ENCODE results near the gene SLC6A16. TPM values are rescaled to one million over a fixed set of nuclear protein-coding genes. Genes with fewer than 3 reads are reported as not detected.
"Not testable (repeated sequence)": the region's sequence is repeated elsewhere in the genome, so short reads cannot be mapped to it uniquely, and the experiment has no call there.

The SLC6A16 gene
- total RNA-seq (2014; rRNA removed; shearing (Covaris generic); ENCODE audit: low replicate concordance), result 16.9 and 42.6 TPM in 2 replicates

DNA sequence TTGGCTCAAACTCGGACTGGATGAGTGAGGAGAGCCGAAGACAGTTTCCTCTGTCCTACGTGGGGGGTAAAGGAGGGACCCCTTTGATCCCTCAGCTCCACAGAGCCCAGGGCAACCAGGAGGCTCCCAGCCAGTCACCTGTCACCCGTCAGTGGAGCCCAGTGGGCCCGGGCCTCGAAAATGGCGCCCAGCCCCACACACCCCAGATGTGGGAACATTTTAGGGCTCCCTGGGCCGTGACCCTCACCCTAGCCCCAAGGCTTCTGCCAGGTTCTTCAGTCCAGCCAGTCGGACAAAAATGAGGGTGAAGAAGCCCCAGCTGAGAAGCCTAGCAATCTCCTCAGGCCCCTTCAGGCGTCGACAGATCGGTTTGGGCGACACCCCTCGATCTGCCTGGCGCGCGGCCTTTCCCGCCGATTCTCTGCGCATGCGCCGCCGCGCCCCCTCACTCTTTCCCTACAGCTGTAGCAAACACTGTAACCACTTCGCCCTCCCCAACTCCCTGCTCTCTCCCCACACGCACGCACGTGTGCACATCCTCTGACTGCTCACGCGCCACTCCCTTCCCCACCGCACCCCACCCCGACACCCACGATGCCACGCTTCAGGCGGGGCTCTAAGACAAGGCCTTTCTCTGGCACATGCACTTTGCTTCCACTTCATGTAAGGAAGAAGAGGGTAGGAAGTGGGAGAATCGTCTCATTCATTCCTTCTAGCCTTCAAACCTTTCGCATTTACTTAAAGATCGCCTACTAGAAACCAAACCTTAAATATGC lies at the start of gene SLC6A16:
TSS of gene SLC6A16 (minus strand) at position 391 of the 776 bp plus-strand sequence. CDS start 13,844 bp downstream, outside the sequence.
- no peak for DNase-seq
- H3K9me2 ChIP-seq (replicated peaks; ENCODE audit: insufficient read depth, low read length), result no peaks in the 10 kb centered on the region
- H3K4me2 ChIP-seq (ENCODE audit: low read depth, low read length, poor library complexity, severe bottlenecking), result peak within 1 kb of the TSS; percentile 98
- peaks cover 56% of the 10 kb centered on the region for H3K4me1 ChIP-seq (ENCODE audit: low read length)
- peak within 1 kb of the TSS; percentile 96 for H3K27ac ChIP-seq (ENCODE audit: low read length)
- no peaks in the 10 kb centered on the region for H4K20me1 ChIP-seq (ENCODE audit: insufficient read depth, low read depth, low read length)
- H3K9me3 ChIP-seq (ENCODE audit: low read length), result peaks cover 3% of the 10 kb centered on the region; the same call in 1 of the 2 replicates
- H3K27me3 ChIP-seq (ENCODE audit: low read length), result no peaks in the 10 kb centered on the region
- peak within 1 kb of the TSS; percentile 21; the same call in 1 of the 2 replicates for H3K4me3 ChIP-seq (ENCODE audit: low read length)
- peak within 1 kb of the TSS; percentile 46 for H3K9ac ChIP-seq (ENCODE audit: low read length)
- H3K36me3 ChIP-seq (ENCODE audit: insufficient read depth, low read length), result peaks cover 63% of the 10 kb centered on the region
- H2AFZ ChIP-seq (ENCODE audit: low read length), result no peak within 1 kb of the TSS
- H3K79me2 ChIP-seq (ENCODE audit: low read length), result peaks cover 36% of the 10 kb centered on the region

GRCh38 chr19:49373174-49373573 lies 48.2 kb upstream of the SLC6A16 start:
- Histone ChIP-seq H3K27ac (ENCODE audit: low read length) (peak overlapping the region; percentile 88), H2AFZ (ENCODE audit: low read length) (0 out of 2 replicates have a peak overlapping the region, but pooled peaks have one; percentile 83)

DNA sequence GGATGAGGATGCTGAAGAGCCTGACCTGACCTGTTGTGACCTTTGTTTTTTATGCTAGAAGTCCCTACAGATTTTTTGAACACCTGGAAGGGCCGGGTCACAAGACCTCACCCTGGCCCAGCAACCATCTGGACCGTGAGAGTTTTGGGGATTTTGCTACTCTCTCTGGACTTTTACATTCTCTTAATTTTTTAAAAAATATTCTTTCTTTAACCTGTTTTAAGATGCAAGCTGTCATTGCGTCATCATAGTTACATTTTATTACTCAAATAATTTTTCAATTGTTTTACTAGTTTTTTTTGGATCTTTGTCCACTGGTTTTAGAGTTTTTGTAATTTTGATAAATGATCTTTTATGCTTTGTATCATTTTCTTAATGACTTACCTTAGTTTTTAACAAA lies 46.2 kb upstream of the SLC6A16 start:
- Histone ChIP-seq H3K4me3 (ENCODE audit: low read length) (no peak overlapping the region), H3K36me3 (ENCODE audit: insufficient read depth, low read length) (peaks cover 9% of the 10 kb centered on the region; the same call in 1 of the 2 replicates), H3K4me1 (ENCODE audit: low read length) (peaks cover 35% of the 10 kb centered on the region), H3K9me3 (ENCODE audit: low read length) (peaks cover 18% of the 10 kb centered on the region), H3K4me2 (ENCODE audit: low read depth, low read length, poor library complexity, severe bottlenecking) (no peak overlapping the region), H2AFZ (ENCODE audit: low read length) (no peak overlapping the region), H3K27me3 (ENCODE audit: low read length) (peaks cover 5% of the 10 kb centered on the region; the same call in 1 of the 2 replicates), H3K79me2 (ENCODE audit: low read length) (no peaks in the 10 kb centered on the region), H3K9ac (ENCODE audit: low read length) (no peak overlapping the region), H3K27ac (ENCODE audit: low read length) (no peak overlapping the region), H4K20me1 (ENCODE audit: insufficient read depth, low read depth, low read length) (no peaks in the 10 kb centered on the region), H3K9me2 (replicated peaks; ENCODE audit: insufficient read depth, low read length) (no peaks in the 10 kb centered on the region)
- DNase-seq, result no peak

More at GRCh38 chr19:49373174-49373573, 48.2 kb upstream of the SLC6A16 start:
- Histone ChIP-seq H3K4me2 (ENCODE audit: low read depth, low read length, poor library complexity, severe bottlenecking) (peak overlapping the region; percentile 77), H3K4me1 (ENCODE audit: low read length) (peaks cover 40% of the 10 kb centered on the region), H3K9ac (ENCODE audit: low read length) (peak overlapping the region; percentile 58), H3K9me3 (ENCODE audit: low read length) (peaks cover 18% of the 10 kb centered on the region), H3K4me3 (ENCODE audit: low read length) (peak overlapping the region; percentile 54)
- not testable (repeated sequence) for DNase-seq; H3K79me2 ChIP-seq (ENCODE audit: low read length); H3K27me3 ChIP-seq (ENCODE audit: low read length); H3K9me2 ChIP-seq (replicated peaks; ENCODE audit: insufficient read depth, low read length); H3K36me3 ChIP-seq (ENCODE audit: insufficient read depth, low read length); H4K20me1 ChIP-seq (ENCODE audit: insufficient read depth, low read depth, low read length)

DNA sequence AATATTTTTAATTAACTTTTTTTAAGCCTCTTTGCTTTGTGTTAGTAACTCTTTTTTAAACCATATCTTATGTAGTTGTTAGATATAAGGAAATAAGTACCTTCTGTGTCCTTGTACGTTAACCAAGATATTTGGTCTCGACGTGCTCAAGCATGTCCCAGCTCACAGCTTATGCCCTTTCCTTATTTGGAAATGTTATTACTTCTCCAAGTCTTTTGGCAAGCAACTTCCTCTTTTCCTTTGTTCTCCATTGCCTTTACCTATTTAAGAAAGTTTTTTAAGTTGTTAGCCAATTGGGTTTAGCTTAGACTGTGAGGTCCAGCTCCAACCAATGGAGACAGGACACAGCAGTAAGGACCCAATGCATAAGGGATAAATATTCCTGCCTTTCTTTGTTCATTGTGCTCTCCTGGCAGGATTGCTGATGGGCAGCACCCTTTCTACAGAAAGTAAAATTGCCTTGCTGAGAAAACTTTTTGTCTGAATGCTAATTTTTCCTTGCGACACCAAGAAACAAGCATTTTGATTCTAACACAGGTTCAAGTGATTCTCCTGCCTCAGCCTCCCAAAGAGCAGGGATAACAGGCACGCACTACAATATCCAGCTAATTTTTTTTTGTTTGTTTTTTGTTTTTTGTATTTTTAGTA lies 43.8 kb upstream of the SLC6A16 start:
- no peak overlapping the region for H3K4me3 ChIP-seq (ENCODE audit: low read length)
- no peaks in the 10 kb centered on the region for H3K79me2 ChIP-seq (ENCODE audit: low read length)
- H3K4me1 ChIP-seq (ENCODE audit: low read length), result peaks cover 18% of the 10 kb centered on the region
- no peak for DNase-seq
- no peak overlapping the region for H3K9ac ChIP-seq (ENCODE audit: low read length)
- H2AFZ ChIP-seq (ENCODE audit: low read length), result no peak overlapping the region
- no peaks in the 10 kb centered on the region for H3K9me2 ChIP-seq (replicated peaks; ENCODE audit: insufficient read depth, low read length)
- no peaks in the 10 kb centered on the region for H4K20me1 ChIP-seq (ENCODE audit: insufficient read depth, low read depth, low read length)
- H3K9me3 ChIP-seq (ENCODE audit: low read length), result peaks cover 18% of the 10 kb centered on the region
- peaks cover 5% of the 10 kb centered on the region; the same call in 1 of the 2 replicates for H3K27me3 ChIP-seq (ENCODE audit: low read length)
- no peak overlapping the region for H3K4me2 ChIP-seq (ENCODE audit: low read depth, low read length, poor library complexity, severe bottlenecking)
- no peak overlapping the region for H3K27ac ChIP-seq (ENCODE audit: low read length)
- H3K36me3 ChIP-seq (ENCODE audit: insufficient read depth, low read length), result peaks cover 9% of the 10 kb centered on the region; the same call in 1 of the 2 replicates

DNA sequence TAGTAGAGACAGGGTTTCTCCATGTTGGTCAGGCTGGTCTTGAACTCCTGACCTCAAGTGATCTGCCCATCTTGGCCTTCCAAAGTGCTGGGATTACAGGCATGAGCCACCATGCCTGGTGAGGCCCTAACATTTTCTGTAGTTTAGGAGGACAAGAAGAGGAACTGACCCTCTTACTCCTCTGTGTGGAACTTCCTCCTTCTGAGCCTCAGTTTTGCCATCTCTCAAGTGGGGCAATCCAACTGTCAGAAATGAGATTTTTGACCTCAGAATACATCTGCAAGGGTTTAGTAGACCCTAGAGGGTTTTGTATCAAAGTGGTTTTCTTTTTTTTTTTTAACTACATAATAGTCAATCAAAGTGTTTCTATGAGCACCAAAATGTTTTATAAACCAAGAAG lies 41.1 kb upstream of the SLC6A16 start:
- no peaks in the 10 kb centered on the region for H4K20me1 ChIP-seq (ENCODE audit: insufficient read depth, low read depth, low read length)
- peaks cover 5% of the 10 kb centered on the region; the same call in 1 of the 2 replicates for H3K27me3 ChIP-seq (ENCODE audit: low read length)
- H3K27ac ChIP-seq (ENCODE audit: low read length), result no peak overlapping the region

GRCh38 chr19:49364083-49364737 lies 39.2 kb upstream of the SLC6A16 start:
- no peak overlapping the region for H3K27ac ChIP-seq (ENCODE audit: low read length)
- no peak overlapping the region for H3K9ac ChIP-seq (ENCODE audit: low read length)
- no peak for DNase-seq
- H3K9me2 ChIP-seq (replicated peaks; ENCODE audit: insufficient read depth, low read length), result no peaks in the 10 kb centered on the region
- no peaks in the 10 kb centered on the region for H4K20me1 ChIP-seq (ENCODE audit: insufficient read depth, low read depth, low read length)
- H3K36me3 ChIP-seq (ENCODE audit: insufficient read depth, low read length), result peaks cover 2% of the 10 kb centered on the region; the same call in 1 of the 2 replicates
- H3K79me2 ChIP-seq (ENCODE audit: low read length), result no peaks in the 10 kb centered on the region
- H2AFZ ChIP-seq (ENCODE audit: low read length), result no peak overlapping the region
- no peak overlapping the region for H3K4me3 ChIP-seq (ENCODE audit: low read length)
- no peaks in the 10 kb centered on the region for H3K27me3 ChIP-seq (ENCODE audit: low read length)
- H3K4me1 ChIP-seq (ENCODE audit: low read length), result peaks cover 30% of the 10 kb centered on the region
- peaks cover 6% of the 10 kb centered on the region for H3K9me3 ChIP-seq (ENCODE audit: low read length)
- no peak overlapping the region for H3K4me2 ChIP-seq (ENCODE audit: low read depth, low read length, poor library complexity, severe bottlenecking)

More for the DNA sequence above, 41.1 kb upstream of the SLC6A16 start:
- Histone ChIP-seq H3K9me3 (ENCODE audit: low read length) (peaks cover 18% of the 10 kb centered on the region), H3K9ac (ENCODE audit: low read length) (no peak overlapping the region), H3K4me1 (ENCODE audit: low read length) (peaks cover 24% of the 10 kb centered on the region), H2AFZ (ENCODE audit: low read length) (no peak overlapping the region), H3K79me2 (ENCODE audit: low read length) (no peaks in the 10 kb centered on the region), H3K36me3 (ENCODE audit: insufficient read depth, low read length) (peaks cover 9% of the 10 kb centered on the region; the same call in 1 of the 2 replicates), H3K4me3 (ENCODE audit: low read length) (no peak overlapping the region), H3K4me2 (ENCODE audit: low read depth, low read length, poor library complexity, severe bottlenecking) (no peak overlapping the region), H3K9me2 (replicated peaks; ENCODE audit: insufficient read depth, low read length) (no peaks in the 10 kb centered on the region)
- DNase-seq, result no peak

- no peak within 1 kb of the TSS for H3K27ac ChIP-seq (ENCODE audit: low read length)
- H3K79me2 ChIP-seq (ENCODE audit: low read length), result no peaks in the 10 kb centered on the region
- peak within 1 kb of the TSS; percentile 65 for H3K4me2 ChIP-seq (ENCODE audit: low read depth, low read length, poor library complexity, severe bottlenecking)
- peaks cover 30% of the 10 kb centered on the region for H3K4me1 ChIP-seq (ENCODE audit: low read length)
- no peak within 1 kb of the TSS for H2AFZ ChIP-seq (ENCODE audit: low read length)
- no peaks in the 10 kb centered on the region for H4K20me1 ChIP-seq (ENCODE audit: insufficient read depth, low read depth, low read length)
- no peak within 1 kb of the TSS for H3K4me3 ChIP-seq (ENCODE audit: low read length)
- peak; percentile 98 for DNase-seq
- H3K9me2 ChIP-seq (replicated peaks; ENCODE audit: insufficient read depth, low read length), result no peaks in the 10 kb centered on the region
- no peak within 1 kb of the TSS for H3K9ac ChIP-seq (ENCODE audit: low read length)
- H3K27me3 ChIP-seq (ENCODE audit: low read length), result no peaks in the 10 kb centered on the region
- no peaks in the 10 kb centered on the region for H3K36me3 ChIP-seq (ENCODE audit: insufficient read depth, low read length)
- H3K9me3 ChIP-seq (ENCODE audit: low read length), result no peaks in the 10 kb centered on the region
Measured at GRCh38 chr19:49363268-49364082, 38.5 kb upstream of the SLC6A16 start, which contains the start of gene DKKL1. DKKL1 (plus strand) TSS chr19:49363877; CDS start chr19:49363999, 122 bp downstream.
